ENCODE measurements around the gene DNAJC17. TPM values are rescaled to one million over a fixed set of nuclear protein-coding genes. Genes with fewer than 3 reads are reported as not detected.

Gene DNAJC17
- polyA plus RNA-seq, 1 donor from 2014 or later, result 79.6 TPM

- Histone ChIP-seq H3K4me3 (ENCODE audit: low read length) (no peak overlapping the region), H3K9me2 (ENCODE audit: insufficient read depth, low read length) (no peaks in the 10 kb centered on the region), H3K79me2 (replicated peaks; ENCODE audit: insufficient read depth, low read length) (no peaks in the 10 kb centered on the region), H3K27ac (ENCODE audit: low read length) (no peak overlapping the region), H3F3A (ENCODE audit: insufficient read depth, low read length, poor library complexity, severe bottlenecking) (no peaks in the 10 kb centered on the region), H4K20me1 (ENCODE audit: insufficient read depth) (no peaks in the 10 kb centered on the region), H3K27me3 (ENCODE audit: insufficient read depth, low read depth, low read length) (no peaks in the 10 kb centered on the region), H2AFZ (ENCODE audit: low read depth, low read length) (no peak overlapping the region), H3K4me2 (ENCODE audit: low read length) (no peak overlapping the region), H3K9me3 (ENCODE audit: low read length) (no peaks in the 10 kb centered on the region), H3K36me3 (ENCODE audit: insufficient read depth, low read length) (no peaks in the 10 kb centered on the region), H3K9ac (ENCODE audit: low read length) (no peak overlapping the region)
- TF ChIP-seq REST (IDR thresholded peaks at IDR 0.05; ENCODE audit: borderline replicate concordance) (no peak), POLR2AphosphoS5 (IDR thresholded peaks at IDR 0.05) (no peak), EP300 (conservative IDR thresholded peaks at IDR 0.05; ENCODE audit: poor library complexity, severe bottlenecking) (no peak), SMC3 (conservative IDR thresholded peaks at IDR 0.05; ENCODE audit: poor library complexity) (no peak), TAF1 (IDR thresholded peaks at IDR 0.05; ENCODE audit: low read depth) (no peak), MXI1 (conservative IDR thresholded peaks at IDR 0.05; ENCODE audit: poor library complexity, severe bottlenecking) (no peak), EZH2 (IDR thresholded peaks at IDR 0.05; ENCODE audit: borderline replicate concordance, insufficient read depth, low read length, poor library complexity, severe bottlenecking) (no peak), RAD21 (conservative IDR thresholded peaks at IDR 0.05) (no peak), CTCF (IDR thresholded peaks at IDR 0.05; ENCODE audit: poor library complexity, severe bottlenecking) (no peak)
Observed at GRCh38 chr15:40789999-40790398, 17.3 kb downstream of the DNAJC17 start.

GRCh38 chr15:40789119-40789518 is 18.2 kb downstream of the DNAJC17 start:
- Histone ChIP-seq H3K27me3 (ENCODE audit: insufficient read depth, low read depth, low read length) (no peaks in the 10 kb centered on the region), H3K36me3 (ENCODE audit: insufficient read depth, low read length) (no peaks in the 10 kb centered on the region), H3K4me3 (ENCODE audit: low read length) (no peak overlapping the region), H3K4me2 (ENCODE audit: low read length) (no peak overlapping the region), H3K9ac (ENCODE audit: low read length) (no peak overlapping the region), H3F3A (ENCODE audit: insufficient read depth, low read length, poor library complexity, severe bottlenecking) (no peaks in the 10 kb centered on the region), H2AFZ (ENCODE audit: low read depth, low read length) (no peak overlapping the region), H3K9me3 (ENCODE audit: low read length) (no peaks in the 10 kb centered on the region), H3K79me2 (replicated peaks; ENCODE audit: insufficient read depth, low read length) (no peaks in the 10 kb centered on the region), H3K27ac (ENCODE audit: low read length) (no peak overlapping the region), H3K9me2 (ENCODE audit: insufficient read depth, low read length) (no peaks in the 10 kb centered on the region), H4K20me1 (ENCODE audit: insufficient read depth) (no peaks in the 10 kb centered on the region)
- no peak for TF ChIP-seq EP300 (conservative IDR thresholded peaks at IDR 0.05; ENCODE audit: poor library complexity, severe bottlenecking)
- TF ChIP-seq CTCF (IDR thresholded peaks at IDR 0.05; ENCODE audit: poor library complexity, severe bottlenecking), result no peak
- no peak for TF ChIP-seq MXI1 (conservative IDR thresholded peaks at IDR 0.05; ENCODE audit: poor library complexity, severe bottlenecking)
- no peak for TF ChIP-seq EZH2 (IDR thresholded peaks at IDR 0.05; ENCODE audit: borderline replicate concordance, insufficient read depth, low read length, poor library complexity, severe bottlenecking)
- TF ChIP-seq POLR2AphosphoS5 (IDR thresholded peaks at IDR 0.05), result no peak
- TF ChIP-seq REST (IDR thresholded peaks at IDR 0.05; ENCODE audit: borderline replicate concordance), result no peak
- TF ChIP-seq RAD21 (conservative IDR thresholded peaks at IDR 0.05), result no peak

Data from neural cell (in vitro differentiated cells).